Measurements from ENCODE around the gene SPPL3.
"Not testable (repeated sequence)": the region's sequence is repeated elsewhere in the genome, so short reads cannot be mapped to it uniquely, and the experiment has no call there.

Gene SPPL3

GRCh38 chr12:120920178-120920577 lies 16.0 kb upstream of the SPPL3 start:
- DNase-seq (ENCODE audit: low read depth), result no peak

DNA sequence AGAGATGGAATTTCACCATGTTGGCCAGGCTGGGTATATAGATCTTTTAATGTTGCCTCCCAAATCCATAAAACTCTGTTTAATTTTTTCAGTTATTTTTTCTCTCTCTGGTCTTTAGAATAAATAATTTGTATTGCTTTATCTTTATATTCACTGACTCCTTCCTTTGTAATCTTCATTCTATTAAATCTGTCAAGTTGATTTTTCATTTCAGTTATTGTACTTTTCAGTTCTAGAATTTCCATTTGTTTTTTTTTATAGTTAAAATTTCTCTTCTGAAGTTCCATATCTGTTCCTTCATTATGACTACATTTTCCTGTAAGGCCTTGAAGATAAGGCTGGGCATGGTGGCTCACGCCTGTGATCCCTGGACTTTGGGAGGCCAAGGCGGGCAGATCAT lies 13.6 kb upstream of the SPPL3 start:
- no peak for DNase-seq (ENCODE audit: low read depth)

GRCh38 chr12:120916561-120916960 lies 12.4 kb upstream of the SPPL3 start:
- DNase-seq (ENCODE audit: low read depth), result no peak

- no peak for DNase-seq (ENCODE audit: low read depth)
These were observed 10.6 kb upstream of the SPPL3 start for GRCh38 chr12:120914794-120915193.

GRCh38 chr12:120909633-120910298 lies 5.6 kb upstream of the SPPL3 start:
- no peak for DNase-seq (ENCODE audit: low read depth)

DNA sequence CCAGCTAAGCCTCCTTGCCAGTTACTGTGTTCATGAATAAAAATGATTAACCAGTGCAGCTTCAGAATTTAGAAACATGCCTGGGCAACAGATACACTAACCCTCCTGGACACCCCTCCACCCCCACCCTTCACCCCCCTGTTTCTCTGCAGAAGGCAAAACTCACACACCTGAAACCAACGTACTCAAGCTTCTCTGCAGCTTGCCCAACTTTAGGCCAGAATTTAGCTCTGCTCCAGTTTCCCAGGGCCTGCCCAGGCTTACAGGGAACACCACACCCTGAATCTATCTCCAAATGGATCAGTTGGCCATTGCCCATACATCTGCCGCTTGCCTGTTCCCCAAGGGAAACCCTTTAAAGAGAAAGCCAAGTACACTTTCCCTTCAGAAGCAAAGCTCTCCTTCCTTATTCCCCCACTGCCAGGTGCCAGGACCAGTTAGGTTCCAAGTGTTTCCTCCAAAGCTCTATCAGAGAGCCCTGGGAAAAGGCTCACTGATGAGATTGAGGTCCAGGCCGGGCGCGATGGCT lies 1.8 kb upstream of the SPPL3 start:
- no peak for DNase-seq (ENCODE audit: low read depth)

DNA sequence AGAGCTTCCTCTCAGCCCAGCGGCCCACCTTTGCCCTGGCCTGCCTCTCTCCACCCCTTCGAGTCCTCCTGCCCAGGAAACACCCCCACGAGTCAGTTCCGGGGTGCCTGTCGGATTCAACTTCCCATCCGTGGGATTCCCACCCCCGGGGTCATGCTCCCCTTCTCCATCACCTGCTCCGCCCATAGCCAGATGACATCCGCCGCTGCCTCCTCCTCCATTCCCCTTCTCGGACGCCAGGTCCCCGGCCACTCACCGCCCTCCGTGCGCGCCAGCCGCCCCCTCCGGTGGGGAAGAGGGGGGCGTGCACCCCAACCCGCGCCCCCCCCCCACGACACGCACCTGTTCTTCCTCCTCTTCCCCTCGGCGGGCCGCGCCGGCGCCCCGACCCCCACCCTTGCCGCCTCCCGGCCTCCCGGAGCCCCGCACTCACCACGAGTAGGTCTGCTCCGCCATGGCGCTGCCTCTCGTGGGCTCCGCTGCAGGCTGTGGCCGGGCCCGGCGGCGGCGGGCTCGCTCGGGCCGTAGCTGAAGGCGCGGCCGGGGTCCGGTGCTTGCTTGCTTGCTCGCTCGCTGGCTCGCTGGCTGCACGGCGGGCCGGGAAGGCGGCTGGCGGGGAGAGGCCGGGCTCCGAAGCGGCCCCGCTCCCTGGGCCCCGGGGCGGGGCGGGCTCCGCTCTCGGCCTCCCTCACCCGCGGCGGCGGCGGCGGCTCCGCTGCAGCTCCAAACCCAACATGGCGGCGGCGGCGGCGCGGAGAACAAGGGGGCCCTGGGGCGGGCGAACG lies 554 bp downstream of the SPPL3 start:
- no peak for DNase-seq (ENCODE audit: low read depth)

DNA sequence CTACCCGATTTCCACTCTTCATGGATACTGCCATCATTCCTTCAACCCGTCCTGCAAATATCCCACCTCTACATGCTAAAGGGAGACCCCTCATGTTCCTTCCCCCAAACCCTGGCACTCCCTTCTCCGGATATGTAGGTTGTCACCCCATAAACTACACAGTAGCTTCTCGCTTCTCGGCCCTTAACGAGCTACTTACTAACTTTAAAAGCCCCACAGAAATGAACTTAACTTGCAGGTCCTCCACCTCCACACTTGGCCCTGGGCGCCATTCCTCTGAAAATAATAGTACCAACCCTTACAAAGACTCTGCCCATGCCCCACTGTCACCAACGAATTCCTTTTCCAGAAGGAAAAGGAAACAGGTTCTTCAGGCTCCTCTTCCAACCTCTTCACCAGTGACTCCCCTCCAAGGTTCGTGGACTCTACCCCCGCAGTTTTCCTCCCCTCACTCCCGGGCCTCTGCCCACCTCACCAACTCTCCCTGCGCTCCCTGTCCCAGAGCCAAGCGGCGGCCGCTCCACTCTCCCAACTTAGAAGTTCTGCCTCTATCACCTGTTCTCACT lies 1.2 kb downstream of the SPPL3 start:
- no peak for DNase-seq (ENCODE audit: low read depth)

- no peak for DNase-seq (ENCODE audit: low read depth)
These were observed 2.3 kb downstream of the SPPL3 start for GRCh38 chr12:120901818-120902217.

GRCh38 chr12:120901101-120901500 lies 3.1 kb downstream of the SPPL3 start:
- DNase-seq (ENCODE audit: low read depth), result not testable (repeated sequence)

DNA sequence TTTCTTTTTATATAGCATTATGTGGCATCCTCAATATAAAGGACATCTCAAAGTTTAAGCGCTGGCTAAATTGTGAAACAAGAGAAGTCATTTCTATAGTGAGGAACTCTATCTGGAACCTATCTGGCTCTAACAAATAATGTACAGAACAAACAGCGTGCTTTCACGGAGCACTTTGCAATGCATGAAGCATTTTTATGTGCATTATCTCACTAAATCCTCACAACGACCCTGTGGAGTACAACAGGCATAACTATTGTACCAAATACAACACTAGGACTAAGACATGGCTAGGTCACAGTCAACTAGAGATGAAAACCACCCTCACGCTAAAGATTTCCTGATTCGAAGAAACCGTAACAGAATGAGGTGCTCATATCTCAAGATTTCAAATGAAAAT lies 8.6 kb downstream of the SPPL3 start:
- no peak for DNase-seq (ENCODE audit: low read depth)

DNA sequence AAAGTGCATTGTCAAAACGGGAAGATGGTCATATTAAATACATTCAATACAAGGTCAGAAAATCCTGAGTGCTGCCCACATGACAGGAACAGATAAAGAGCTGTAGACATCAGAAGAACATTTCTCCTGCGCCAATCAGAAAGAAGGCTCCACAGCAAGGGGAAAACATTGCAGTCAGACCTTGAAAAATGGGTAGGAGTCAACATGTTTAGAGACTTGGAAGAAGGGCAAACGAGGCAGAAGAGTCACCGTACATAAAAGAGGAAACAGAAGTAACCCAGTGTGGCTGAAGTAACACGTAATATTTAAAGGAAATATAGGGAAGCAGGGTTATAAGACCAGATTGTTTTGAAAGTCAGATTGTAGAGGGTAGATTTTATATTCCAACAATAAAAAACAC lies 11.9 kb downstream of the SPPL3 start:
- DNase-seq (ENCODE audit: low read depth), result no peak

DNA sequence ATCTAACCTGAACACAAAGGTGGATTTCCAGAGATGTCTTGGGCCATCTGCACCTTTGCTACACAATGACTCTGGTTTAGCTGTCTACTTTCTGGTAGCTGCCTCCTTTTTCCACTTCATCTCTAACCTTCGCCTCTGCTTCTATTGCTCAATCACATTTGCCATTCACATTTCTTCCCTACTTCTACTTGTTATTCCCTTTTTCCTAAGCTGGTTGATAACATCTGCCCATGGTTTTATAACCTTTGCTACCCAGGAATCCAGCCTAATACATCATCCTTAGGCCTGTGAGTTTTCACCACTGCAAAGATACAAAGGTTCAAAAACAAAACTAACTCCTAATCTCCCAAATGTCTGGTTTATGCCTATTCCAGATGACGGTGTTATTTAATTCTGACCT lies 13.2 kb downstream of the SPPL3 start:
- DNase-seq (ENCODE audit: low read depth), result no peak

GRCh38 chr12:120887253-120888043 lies 16.7 kb downstream of the SPPL3 start:
- no peak for DNase-seq (ENCODE audit: low read depth)

DNA sequence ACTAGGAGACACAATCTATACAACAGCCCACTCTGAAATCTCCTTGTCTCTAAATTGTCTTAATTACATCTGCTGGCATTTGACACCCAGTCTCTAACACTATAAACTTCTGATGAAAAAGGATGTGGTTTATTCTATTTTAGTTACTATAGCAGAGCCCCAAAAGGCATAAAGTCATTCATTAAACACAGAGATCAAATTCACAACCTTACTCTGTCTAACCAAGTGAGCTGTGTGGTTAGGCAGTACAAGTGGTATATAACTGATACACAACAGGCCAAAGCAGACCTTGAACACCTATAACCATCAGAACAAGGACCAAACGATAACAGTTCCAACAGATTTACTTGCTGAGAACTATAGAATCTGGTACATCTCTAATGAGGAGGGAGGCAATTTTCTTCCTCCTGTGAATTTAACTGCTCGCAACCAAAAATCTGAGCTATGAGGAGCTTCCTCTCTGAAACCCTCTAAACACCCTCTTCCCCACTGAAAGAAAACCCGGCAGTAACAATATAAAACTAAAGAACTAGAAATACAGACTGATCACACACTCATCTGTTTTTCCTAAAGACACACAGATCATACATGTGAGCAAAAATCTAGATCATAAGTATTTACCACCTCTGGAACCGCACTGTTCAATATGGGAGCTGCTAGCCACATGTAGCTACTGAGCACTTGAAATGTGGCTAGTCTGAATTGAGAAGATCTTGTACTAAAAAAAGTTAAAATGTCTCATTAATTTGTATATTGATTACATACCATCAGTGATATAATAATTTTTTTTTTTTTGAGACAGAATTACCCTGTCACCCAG lies 17.7 kb downstream of the SPPL3 start:
- no peak for DNase-seq (ENCODE audit: low read depth)

- DNase-seq (ENCODE audit: low read depth), result no peak
These were observed 18.6 kb downstream of the SPPL3 start for GRCh38 chr12:120885521-120885920.

DNA sequence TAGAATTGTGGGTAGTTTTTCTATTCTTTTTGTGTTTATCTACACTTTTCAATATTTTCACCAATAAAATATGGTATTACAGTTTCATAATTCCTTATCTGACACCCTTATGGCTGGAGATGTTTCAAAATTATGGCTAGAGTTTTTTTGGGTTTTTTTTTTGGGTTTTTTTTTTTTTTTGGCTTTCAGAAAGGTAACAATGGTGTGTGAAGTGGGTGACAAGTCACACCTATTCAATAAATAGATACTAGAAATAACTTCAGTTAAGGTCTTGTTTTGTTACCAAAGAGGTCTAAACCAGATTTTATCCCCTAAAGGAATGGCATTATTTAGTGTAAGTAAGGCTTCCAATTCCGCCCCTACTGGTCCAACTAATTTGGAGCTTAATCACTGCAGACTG lies 19.5 kb downstream of the SPPL3 start:
- no peak for DNase-seq (ENCODE audit: low read depth)

DNA sequence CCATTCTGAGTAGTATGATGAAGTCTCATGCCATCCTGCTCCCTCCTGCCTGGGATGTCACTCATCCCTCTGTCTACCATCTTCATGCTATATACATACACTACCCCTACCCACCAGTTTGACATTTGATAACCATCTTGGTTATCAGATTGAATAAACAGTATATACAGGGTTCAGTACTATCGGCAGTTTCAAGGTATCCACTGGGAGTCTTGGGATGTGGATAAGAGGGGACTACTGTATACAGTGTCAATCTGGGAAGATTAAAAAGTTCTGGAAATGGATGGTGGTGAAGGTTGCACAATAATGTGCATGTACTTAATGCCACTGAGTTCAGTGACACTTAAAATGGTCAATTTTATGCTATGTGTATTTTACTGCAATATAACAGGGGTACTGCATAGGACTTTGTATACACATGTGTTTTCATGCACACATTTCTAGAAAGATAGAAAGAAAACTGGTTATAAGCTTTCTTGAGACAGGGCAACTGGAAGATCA lies 22.1 kb downstream of the SPPL3 start:
- DNase-seq (ENCODE audit: low read depth), result no peak

DNA sequence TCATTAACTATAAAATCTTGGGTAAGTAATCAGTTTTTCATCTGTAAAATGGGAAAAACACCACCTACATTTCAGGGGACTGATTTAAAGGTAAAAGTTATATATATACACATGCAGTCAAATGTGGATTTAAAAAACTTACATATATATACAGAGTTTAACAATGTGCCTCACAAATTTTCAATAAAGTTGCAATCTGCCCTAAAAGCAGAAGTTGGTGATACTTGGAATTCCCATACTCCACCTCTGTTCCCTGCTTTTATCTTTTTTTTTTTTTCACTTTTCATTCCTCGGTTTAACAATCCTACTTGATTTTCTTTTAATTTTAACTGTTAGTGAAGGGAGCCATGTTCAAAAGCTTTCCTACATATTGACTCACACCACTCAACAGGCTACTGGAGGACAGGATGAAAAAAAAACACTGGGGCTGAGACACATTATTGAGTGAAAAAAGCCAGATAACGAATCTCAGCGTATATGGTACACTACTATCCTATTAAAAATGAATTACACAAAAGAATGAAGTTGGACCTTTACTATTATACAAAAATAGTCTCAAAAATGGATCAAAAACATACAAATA lies 24.3 kb downstream of the SPPL3 start:
- no peak for DNase-seq (ENCODE audit: low read depth)

GRCh38 chr12:120879102-120879501 lies 25.1 kb downstream of the SPPL3 start:
- DNase-seq (ENCODE audit: low read depth), result no peak

Data from fibroblast of the conjunctiva (primary cell).